Regular cardiac myocyte (primary cell): ENCODE data around the gene PLCG2. TPM values are rescaled to one million over a fixed set of nuclear protein-coding genes. Genes with fewer than 3 reads are reported as not detected.

ENCODE experiments used
- total RNA-seq: library from RNA; depleted of rRNA; stranded (reverse); fragments of >200 nt; gene quantifications from 2 replicates; pipeline ENCODE4 v1.2.3, GENCODE V29; 2014

The PLCG2 gene
- 0.19 and 2.0 TPM in 2 replicates for total RNA-seq

DNA sequence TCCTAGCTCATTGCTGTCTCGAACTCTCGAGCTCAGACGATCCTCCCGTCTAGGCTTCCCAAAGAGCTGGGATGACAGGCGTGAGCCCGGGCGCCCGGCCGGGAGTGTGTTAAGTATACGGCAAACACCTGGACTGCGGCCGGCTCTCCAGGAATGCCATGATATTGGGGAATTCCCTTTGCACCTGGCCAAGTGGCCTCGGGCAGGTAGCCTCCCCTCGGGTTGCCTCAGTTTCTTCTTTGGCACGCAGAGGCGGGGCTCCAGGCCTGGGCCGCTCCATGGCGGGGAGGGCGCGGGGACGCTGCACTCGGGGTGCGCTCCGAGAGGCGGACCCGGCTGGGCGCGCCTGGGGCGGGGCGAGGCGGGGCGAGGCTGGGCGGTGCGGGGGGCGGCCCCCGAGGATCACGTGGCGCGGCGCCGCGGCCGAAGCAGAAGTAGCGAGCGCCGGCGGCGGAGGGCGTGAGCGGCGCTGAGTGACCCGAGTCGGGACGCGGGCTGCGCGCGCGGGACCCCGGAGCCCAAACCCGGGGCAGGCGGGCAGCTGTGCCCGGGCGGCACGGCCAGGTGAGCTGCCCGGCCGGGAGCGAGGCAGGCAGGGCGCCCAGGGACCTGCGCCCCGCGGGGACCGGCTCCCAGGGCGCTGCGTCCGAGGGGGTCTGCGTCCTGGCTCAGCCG is at the start of gene PLCG2:
Gene PLCG2 (plus strand): TSS at position 431 of the 675 bp plus-strand sequence. CDS start 6,699 bp downstream, outside the sequence.

DNA sequence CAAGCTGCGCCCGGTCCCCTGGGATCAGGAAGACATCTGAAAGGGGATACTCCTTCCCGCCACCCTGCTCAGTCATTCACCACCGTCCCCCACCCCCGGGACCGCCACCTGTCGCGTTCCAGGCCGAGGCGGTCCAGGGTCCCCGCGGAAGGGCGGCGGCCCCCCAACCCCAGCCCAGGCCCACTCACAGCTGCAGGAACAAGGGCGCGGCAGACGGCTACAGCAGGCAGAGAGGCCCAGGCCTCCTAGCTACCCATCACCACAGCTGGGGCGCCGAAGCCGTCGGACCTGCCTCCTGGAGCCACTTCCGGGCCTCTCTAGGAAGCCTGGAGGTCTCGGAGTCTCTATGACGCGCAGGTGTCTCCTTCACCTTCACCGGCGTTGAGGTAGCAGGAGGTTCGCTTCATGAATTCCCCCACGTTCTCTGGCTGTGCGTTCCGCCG is 232.1 kb downstream of the PLCG2 start, which contains the start of gene SDR42E1:
Gene SDR42E1 (minus strand): TSS at position 272 of the 443 bp plus-strand sequence. CDS start 10,612 bp downstream, outside the sequence.

Other genes with a start within 250 kb of the PLCG2 start
- under 0.01 and 0.19 TPM in 2 replicates for gene SDR42E1, start 232.2 kb downstream of the PLCG2 start, total RNA-seq